HepG2 (cell line): ENCODE results near the gene SCO1. TPM values are rescaled to one million over a fixed set of nuclear protein-coding genes. Genes with fewer than 3 reads are reported as not detected.

Experiments
- ATAC-seq: fragments of 200-7000 bp; cut with Tn5 transposase; 3 replicates; pipeline ENCODE4 v1.9.1; 2020; ENCODE audit warnings: mild to moderate bottlenecking, moderate library complexity
- BruUV-seq: library from RNA; stranded (reverse); fragments of 400-500 nt; replicated peaks from 2 replicates; lab custom pipeline; 2021; lab: Mats Ljungman, UMichigan
- CTCF ChIA-PET: fragments of 300-600 bp; formaldehyde crosslinking; extraction: SDS; loops from one replicate; lab custom pipeline; 2021; ENCODE audit warnings: low total read pairs, inconsistent platforms, low intra/inter-chr PET ratio; lab: Yijun Ruan, JAX
- POLR2A ChIA-PET: fragments of 350-600 bp; sonication (Branson Sonifier 250); formaldehyde crosslinking; loops from one replicate; lab custom pipeline; 2020; ENCODE audit warnings: antibody characterized with exemption, inconsistent platforms; lab: Yijun Ruan, JAX
- DNase-seq: peaks from one replicate; pipeline ENCODE4 v3.0.0-alpha.2; 2015; ENCODE audit warnings: low spot score
- FAIRE-seq: peaks from 3 replicates; lab custom pipeline; 2011; peaks lifted over from hg19 to GRCh38; lab: Jason Lieb, UNC
- H2AFZ ChIP-seq: one replicate; pipeline ENCODE4 v1.6.1; 2011; ENCODE audit warnings: low read length, inconsistent platforms
- H3K27ac ChIP-seq: fragments of 300-600 bp; 3 replicates; pipeline ENCODE4 v1.8.0; 2011; ENCODE audit warnings: mixed run types, mild to moderate bottlenecking, mixed read lengths, low read length, inconsistent platforms; ENCODE audit not compliant: insufficient read depth; ENCODE audit errors: extremely low read length
- H3K27me3 ChIP-seq, 2 experiments: fragments of 200-600 bp in 1 of 2; 2 replicates in 1 of 2; 3 replicates in 1 of 2; pipeline versions ENCODE4 v1.6.0 to v1.8.0; 2011; ENCODE audit warnings: low read length in 2 of 2, mild to moderate bottlenecking in 2 of 2, moderate library complexity in 2 of 2, inconsistent platforms in 1 of 2; ENCODE audit not compliant: insufficient read depth in 2 of 2, control insufficient read depth in 1 of 2
- H3K36me3 ChIP-seq, 2 experiments: fragments of 200-600 bp in 1 of 2; replicated peaks in 1 of 2; 2 replicates in 1 of 2; 3 replicates in 1 of 2; pipeline versions ENCODE4 v1.5.1 to v1.8.0; 2011; ENCODE audit warnings: low read length in 2 of 2, inconsistent platforms in 1 of 2; ENCODE audit not compliant: insufficient read depth in 2 of 2, control insufficient read depth in 1 of 2
- H3K4me1 ChIP-seq: 2 replicates; pipeline ENCODE4 v1.5.1; 2012; ENCODE audit warnings: low read length, inconsistent platforms; ENCODE audit not compliant: insufficient read depth
- H3K4me2 ChIP-seq: 2 replicates; pipeline ENCODE4 v1.6.0; 2011; ENCODE audit warnings: low read depth, low read length, inconsistent platforms
- H3K4me3 ChIP-seq, 3 experiments: fragments of 200-600 bp in 1 of 3; sonication (generic), shearing (Covaris generic) in 1 of 3; replicated peaks in 1 of 3; 2 replicates each; pipeline ENCODE4 v1.5.1; 2011 to 2016; ENCODE audit warnings: low read length in 3 of 3, inconsistent platforms in 2 of 3, low read depth in 2 of 3, mild to moderate bottlenecking in 2 of 3, control low read depth in 1 of 3, mixed read lengths in 1 of 3; ENCODE audit not compliant: insufficient read depth in 1 of 3
- H3K79me2 ChIP-seq: one replicate; pipeline ENCODE4 v1.6.1; 2011; ENCODE audit warnings: low read length, inconsistent platforms; ENCODE audit not compliant: insufficient read depth
- H3K9ac ChIP-seq: 2 replicates; pipeline ENCODE4 v1.6.0; 2011; ENCODE audit warnings: mild to moderate bottlenecking, low read depth, low read length, inconsistent platforms; ENCODE audit not compliant: insufficient read depth
- H3K9me3 ChIP-seq: 2 replicates; pipeline ENCODE4 v1.5.1; 2012; ENCODE audit warnings: mild to moderate bottlenecking, low read length
- H4K20me1 ChIP-seq: 2 replicates; pipeline ENCODE4 v1.6.0; 2011; ENCODE audit warnings: inconsistent platforms, mild to moderate bottlenecking, low read length, moderate library complexity; ENCODE audit not compliant: insufficient read depth
- FOXA3 ChIP-seq: IDR thresholded peaks from 2 replicates; pipeline ENCODE4 v1.6.1; 2016; ENCODE audit warnings: missing genetic modification reagents, missing compliant biosample characterization
- GFI1 ChIP-seq: sonication (generic); formaldehyde crosslinking; IDR thresholded peaks from 2 replicates; pipeline ENCODE4 v1.5.0; 2020; ENCODE audit warnings: missing genetic modification reagents, mild to moderate bottlenecking, borderline replicate concordance
- HNRNPK ChIP-seq: fragments of 200-400 bp; formaldehyde crosslinking; IDR thresholded peaks from 2 replicates; pipeline ENCODE4 v1.6.1; 2018; ENCODE audit warnings: low read length, low read depth, moderate library complexity, mild to moderate bottlenecking; ENCODE audit not compliant: poor library complexity, severe bottlenecking
- MED13 ChIP-seq: sonication (generic); formaldehyde crosslinking; IDR thresholded peaks from 2 replicates; pipeline ENCODE4 v1.5.0; 2020; ENCODE audit warnings: missing genetic modification reagents
- RBFOX2 ChIP-seq: fragments of 200-400 bp; formaldehyde crosslinking; IDR thresholded peaks from 2 replicates; pipeline ENCODE4 v1.6.1; 2017; ENCODE audit warnings: low read depth, mild to moderate bottlenecking, low read length
- REPIN1 ChIP-seq: sonication (generic); formaldehyde crosslinking; IDR thresholded peaks from 2 replicates; pipeline ENCODE4 v1.8.0; 2022; ENCODE audit warnings: missing genetic modification reagents, low read depth, mild to moderate bottlenecking, borderline replicate concordance
- RFXAP ChIP-seq: sonication (generic); formaldehyde crosslinking; IDR thresholded peaks from 2 replicates; pipeline ENCODE4 v1.4.0; 2020; ENCODE audit warnings: missing genetic modification reagents, borderline replicate concordance
- SMAD1 ChIP-seq: sonication (generic); formaldehyde crosslinking; IDR thresholded peaks from 2 replicates; pipeline ENCODE4 v1.4.0; 2020; ENCODE audit warnings: missing genetic modification reagents, low read depth, mild to moderate bottlenecking, borderline replicate concordance
- SMAD3 ChIP-seq: sonication (generic); formaldehyde crosslinking; IDR thresholded peaks from 2 replicates; pipeline ENCODE4 v1.4.0; 2020; ENCODE audit warnings: missing genetic modification reagents
- TAF15 ChIP-seq: fragments of 200-400 bp; formaldehyde crosslinking; IDR thresholded peaks from one replicate; pipeline ENCODE4 v1.6.1; 2018; ENCODE audit warnings: mild to moderate bottlenecking, low read depth, low read length; ENCODE audit not compliant: poor library complexity, severe bottlenecking
- ZNF12 ChIP-seq: sonication (generic); formaldehyde crosslinking; IDR thresholded peaks from 2 replicates; pipeline ENCODE4 v1.5.0; 2020; ENCODE audit warnings: missing genetic modification reagents
- ZNF3 ChIP-seq: IDR thresholded peaks from 2 replicates; pipeline ENCODE4 v1.7.0; 2017; ENCODE audit warnings: inconsistent platforms
- ZNF44 ChIP-seq: sonication (generic); formaldehyde crosslinking; IDR thresholded peaks from 2 replicates; pipeline ENCODE4 v1.5.1; 2020; ENCODE audit warnings: mild to moderate bottlenecking, missing genetic modification reagents
- ZNF550 ChIP-seq: sonication (generic); formaldehyde crosslinking; IDR thresholded peaks from 2 replicates; pipeline ENCODE4 v1.4.0; 2020; ENCODE audit warnings: mild to moderate bottlenecking, missing genetic modification reagents, borderline replicate concordance
- ZNF589 ChIP-seq: sonication (generic); formaldehyde crosslinking; conservative IDR thresholded peaks from 2 replicates; pipeline ENCODE4 v1.8.0; 2022; ENCODE audit warnings: mild to moderate bottlenecking, moderate library complexity, missing genetic modification reagents
- ZNF597 ChIP-seq: sonication (generic); formaldehyde crosslinking; IDR thresholded peaks from 2 replicates; pipeline ENCODE4 v1.5.0; 2020; ENCODE audit warnings: missing genetic modification reagents
- ZNF629 ChIP-seq: sonication (generic); formaldehyde crosslinking; conservative IDR thresholded peaks from 2 replicates; pipeline ENCODE4 v1.5.0; 2020; ENCODE audit warnings: missing genetic modification reagents
- ZNF746 ChIP-seq: sonication (generic); formaldehyde crosslinking; IDR thresholded peaks from 2 replicates; pipeline ENCODE4 v1.8.0; 2022; ENCODE audit warnings: mild to moderate bottlenecking, missing genetic modification reagents
- ZNF784 ChIP-seq: sonication (generic); formaldehyde crosslinking; IDR thresholded peaks from 2 replicates; pipeline ENCODE4 v1.5.1; 2020; ENCODE audit warnings: missing genetic modification reagents, mild to moderate bottlenecking, borderline replicate concordance
- whole genome bisulfite sequencing: methylation state at CpG from one replicate; pipeline ENCODE4 v1.1.6; 2017; ENCODE audit warnings: low lambda C conversion rate; 5-methylcytosine and 5-hydroxymethylcytosine counted together
- in situ Hi-C: cut with HindIII; loops from 2 replicates; pipeline ENCODE4 v1.10.0; 2017; ENCODE audit warnings: low pct_unique_long_range_greater_than_20kb; ENCODE audit not compliant: extremely low pct_ligation_motif_present
- intact Hi-C: fragments of 100-400 bp; cut with micrococcal nuclease; formaldehyde crosslinking; loops from one replicate; pipeline ENCODE4 v1.10.0; 2022; ENCODE audit not compliant: unreplicated experiment
- polyA plus RNA-seq, 8 experiments: library from polyadenylated mRNA; depleted of rRNA in 3 of 8; stranded (reverse) in 7 of 8; unstranded in 1 of 8; fragments of >200 nt; fragmentation: Illumina TruSeq in 4 of 8; extraction: Trizol in 4 of 8; gene quantifications; 2 replicates each; pipeline versions ENCODE4 v1.2.1 to v1.2.3, GENCODE V29; 2011 to 2016; ENCODE audit warnings: low read depth in 4 of 8, missing spikeins in 1 of 8, mixed read lengths in 1 of 8; ENCODE audit not compliant: insufficient read depth in 1 of 8
- total RNA-seq, 5 experiments: library from RNA; depleted of rRNA; stranded (reverse); fragments of >200 nt; fragmentation: Illumina TruSeq; extraction: Trizol; gene quantifications; 2 replicates each; pipeline ENCODE4 v1.2.3, GENCODE V29; 2016; ENCODE audit warnings: low read depth in 1 of 5

SCO1 gene
- total and polyA plus RNA-seq, 2 of the 13 experiments (the other 11 are each of a cell fraction or from before 2014, with no cell fraction given), result 11.4 to 50.3 TPM

DNA sequence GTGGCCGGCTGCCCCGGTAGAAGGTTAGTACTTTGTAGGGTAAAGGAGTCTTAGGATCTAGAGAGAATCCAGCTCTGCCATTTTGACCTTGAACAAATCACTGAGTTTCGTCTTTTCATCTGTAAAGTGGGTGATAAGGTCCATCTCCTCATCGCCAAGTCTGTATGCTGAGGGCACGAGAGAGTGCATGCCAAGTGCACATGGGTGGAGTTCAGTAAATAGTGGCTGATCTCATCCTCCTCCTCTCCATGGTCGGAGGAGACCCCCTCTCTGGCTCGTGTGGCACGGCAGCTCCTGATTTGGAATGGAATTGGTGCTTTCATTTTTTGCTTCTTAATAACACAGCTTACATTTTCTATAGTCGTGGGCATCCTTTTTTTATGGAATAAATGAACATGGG is 70.9 kb downstream of the SCO1 start:
- Histone ChIP-seq H3K9me3 (no peaks in the 10 kb centered on the region), H2AFZ (no peak overlapping the region), H3K36me3 (no peaks in the 10 kb centered on the region), H3K4me3 (no peak overlapping the region), H4K20me1 (no peaks in the 10 kb centered on the region), H3K27me3 (peaks cover 0 to 5% of the 10 kb centered on the region in 2 experiments; a peak in 2 of 5 replicates), H3K4me2 (no peak overlapping the region), H3K9ac (no peak overlapping the region), H3K79me2 (no peaks in the 10 kb centered on the region), H3K4me1 (no peaks in the 10 kb centered on the region), H3K27ac (no peak overlapping the region)
- intact Hi-C loops (no loop called here), in situ Hi-C loops (no loop called here)
- TF ChIP-seq ZNF3 (CRISPR knock-in tag) (no peak), ZNF589 (no peak), REPIN1 (CRISPR knock-in tag) (no peak), ZNF784 (no peak), ZNF550 (no peak), RBFOX2 (no peak), ZNF629 (CRISPR knock-in tag) (no peak), ZNF12 (CRISPR knock-in tag) (no peak)
- ChIA-PET POLR2A (no interaction called here), CTCF (no interaction called here)
- DNase-seq (no peak), ATAC-seq (no peak), FAIRE-seq (no peak)
- 43% methylated on average over 4 of the region's 9 CpGs for WGBS
- no TSS peak for BruUV-seq

GRCh38 chr17:10624969-10625368 is 72.4 kb downstream of the SCO1 start:
- in situ Hi-C loops (no loop called here), intact Hi-C loops (no loop called here)
- ChIA-PET POLR2A (no interaction called here), CTCF (no interaction called here)
- Histone ChIP-seq H3K79me2 (no peaks in the 10 kb centered on the region), H3K27me3 (peaks cover 0 to 5% of the 10 kb centered on the region in 2 experiments; a peak in 2 of 5 replicates), H3K36me3 (no peaks in the 10 kb centered on the region), H3K9me3 (no peaks in the 10 kb centered on the region), H3K9ac (no peak overlapping the region), H3K4me1 (no peaks in the 10 kb centered on the region), H2AFZ (no peak overlapping the region), H4K20me1 (no peaks in the 10 kb centered on the region), H3K27ac (no peak overlapping the region), H3K4me2 (no peak overlapping the region), H3K4me3 (no peak overlapping the region)
- no peak for DNase-seq
- ATAC-seq, result no peak
- WGBS, result 100% methylated on average over 2 of the region's 11 CpGs
- BruUV-seq, result no TSS peak
- no peak for FAIRE-seq
- no peak for TF ChIP-seq ZNF44 (CRISPR knock-in tag)
- no peak for TF ChIP-seq FOXA3 (CRISPR knock-in tag)
- TF ChIP-seq ZNF597 (CRISPR knock-in tag), result no peak
- no peak for TF ChIP-seq GFI1 (CRISPR knock-in tag)
- no peak for TF ChIP-seq RFXAP
- TF ChIP-seq HNRNPK, result no peak
- TF ChIP-seq ZNF746 (CRISPR knock-in tag), result no peak
- TF ChIP-seq MED13 (CRISPR knock-in tag), result no peak
- no peak for TF ChIP-seq TAF15
- TF ChIP-seq SMAD3 (CRISPR knock-in tag), result no peak
- TF ChIP-seq SMAD1 (CRISPR knock-in tag), result no peak
